ENCODE data around the gene KRT16.
"Not testable (repeated sequence)": the region's sequence is repeated elsewhere in the genome, so short reads cannot be mapped to it uniquely, and the experiment has no call there.

Gene KRT16

DNA sequence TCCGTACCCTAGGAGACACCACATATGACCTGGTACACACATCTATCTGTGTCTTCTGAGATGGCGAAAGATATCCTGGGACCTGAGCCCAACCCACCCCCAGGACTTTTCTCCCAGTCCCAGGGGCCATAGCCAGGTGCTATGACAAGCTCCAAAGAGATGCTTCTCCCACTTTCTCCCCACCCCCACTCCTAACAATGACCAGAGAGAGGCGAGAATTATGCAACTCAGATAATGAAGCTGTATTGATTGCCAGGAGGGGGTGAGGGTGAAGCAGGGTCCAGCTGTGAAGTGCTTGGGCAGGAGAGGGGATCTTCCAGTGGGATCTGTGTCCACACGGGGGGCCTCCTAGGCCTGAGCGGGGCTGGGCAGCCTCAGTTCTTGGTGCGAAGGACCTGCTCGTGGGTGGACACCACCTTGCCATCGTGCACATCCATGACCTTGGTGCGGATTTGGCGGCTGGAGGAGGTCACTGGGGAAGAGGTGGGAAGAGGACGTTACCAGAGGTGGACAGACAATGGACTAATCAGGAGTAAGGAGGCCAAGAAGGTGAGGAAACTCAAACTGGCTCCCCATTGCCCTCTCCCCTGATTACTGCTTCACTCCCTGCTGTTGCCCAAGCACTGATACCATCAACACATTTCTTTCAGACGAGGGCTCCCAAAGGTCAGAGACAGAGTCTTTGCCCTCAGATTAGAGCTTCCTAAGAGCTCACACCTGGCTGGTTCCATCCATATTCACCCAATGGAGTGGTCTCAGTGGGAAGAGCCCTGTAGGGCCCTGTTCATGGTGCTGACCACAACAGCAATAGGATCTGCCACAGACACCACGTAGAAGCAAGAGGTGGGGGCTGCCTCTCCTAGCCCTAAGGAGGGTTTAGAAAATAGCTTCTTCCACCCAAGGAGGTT lies 30.3 kb downstream of the KRT16 start:
- FAIRE-seq: not testable (repeated sequence)

GRCh38 chr17:41581366-41582060 lies 31.1 kb downstream of the KRT16 start:
- FAIRE-seq: no peak

GRCh38 chr17:41580687-41581365 lies 31.7 kb downstream of the KRT16 start:
- no peak for FAIRE-seq

GRCh38 chr17:41580244-41580575 lies 32.4 kb downstream of the KRT16 start:
- no peak for FAIRE-seq

GRCh38 chr17:41579484-41580243 lies 32.9 kb downstream of the KRT16 start:
- no peak for FAIRE-seq

DNA sequence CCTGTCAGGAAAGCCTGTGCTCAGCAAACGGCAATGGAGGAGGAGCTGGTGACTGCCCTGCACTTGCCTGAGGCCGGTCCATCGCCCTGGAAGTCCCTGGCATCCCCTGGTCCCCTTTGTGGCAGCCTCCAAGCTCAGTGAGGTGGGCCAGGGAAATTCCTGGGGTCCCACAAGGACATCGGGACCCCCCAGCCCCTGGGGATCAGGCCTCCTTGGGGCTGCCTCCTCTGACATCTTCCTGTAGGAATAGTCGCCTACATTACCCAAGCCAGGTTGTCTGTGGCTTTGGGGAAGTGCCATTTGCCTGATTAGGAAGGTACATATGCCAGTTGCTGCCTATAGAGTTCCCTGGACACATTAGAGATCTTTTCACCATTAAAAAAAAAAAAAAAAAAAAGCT lies 33.6 kb downstream of the KRT16 start:
- FAIRE-seq: no peak

- no peak for FAIRE-seq
These were observed 34.0 kb downstream of the KRT16 start for GRCh38 chr17:41578538-41578937.

- FAIRE-seq: not testable (repeated sequence)
These were observed 35.8 kb downstream of the KRT16 start for GRCh38 chr17:41576740-41577139.

DNA sequence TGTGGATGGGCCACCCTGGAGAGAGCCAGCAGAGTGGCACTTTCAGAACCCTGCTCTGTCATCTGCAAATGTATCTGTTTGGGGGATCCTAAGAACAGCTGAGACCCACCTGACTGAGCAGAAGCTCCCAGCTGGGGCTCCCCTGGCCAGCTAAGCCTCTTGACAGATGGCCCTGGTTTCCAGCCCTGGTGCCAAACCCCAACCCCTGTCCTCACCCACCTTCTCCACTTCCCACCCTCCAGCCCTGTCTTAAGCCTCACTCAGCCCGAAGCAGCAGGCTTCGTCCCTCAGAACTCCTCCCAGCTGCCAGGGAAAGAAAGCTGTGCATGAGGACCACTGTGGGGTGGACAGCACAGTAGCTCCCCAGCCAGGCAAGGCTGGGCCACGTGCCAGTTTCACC lies 37.2 kb downstream of the KRT16 start:
- FAIRE-seq: no peak

- no peak for FAIRE-seq
These were observed 40.8 kb downstream of the KRT16 start, which contains the start of gene KRT9 for GRCh38 chr17:41571561-41572434. Gene KRT9 (minus strand): TSS chr17:41572059. CDS start chr17:41571992, 67 bp downstream.

GRCh38 chr17:41567317-41567716 lies 45.2 kb downstream of the KRT16 start:
- no peak for FAIRE-seq

DNA sequence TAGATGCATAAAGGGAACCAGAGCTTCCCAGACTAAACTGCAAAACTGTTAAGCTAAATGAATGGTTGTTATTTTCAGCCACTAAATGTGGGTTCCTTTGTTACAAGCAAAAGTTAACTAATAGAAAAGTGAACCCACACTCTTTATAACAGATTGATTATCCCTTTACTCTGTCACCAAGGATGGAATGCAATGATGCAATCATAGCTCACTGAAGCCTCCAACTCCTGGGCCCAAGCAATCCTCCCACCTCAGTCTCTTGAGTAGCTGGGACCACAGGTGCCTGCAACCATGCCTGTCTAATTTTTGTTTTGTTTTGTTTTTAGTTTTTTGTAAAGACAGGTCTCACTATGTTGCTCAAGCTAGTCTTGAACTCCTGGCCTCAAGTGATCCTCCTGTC lies 47.2 kb downstream of the KRT16 start:
- FAIRE-seq: no peak

DNA sequence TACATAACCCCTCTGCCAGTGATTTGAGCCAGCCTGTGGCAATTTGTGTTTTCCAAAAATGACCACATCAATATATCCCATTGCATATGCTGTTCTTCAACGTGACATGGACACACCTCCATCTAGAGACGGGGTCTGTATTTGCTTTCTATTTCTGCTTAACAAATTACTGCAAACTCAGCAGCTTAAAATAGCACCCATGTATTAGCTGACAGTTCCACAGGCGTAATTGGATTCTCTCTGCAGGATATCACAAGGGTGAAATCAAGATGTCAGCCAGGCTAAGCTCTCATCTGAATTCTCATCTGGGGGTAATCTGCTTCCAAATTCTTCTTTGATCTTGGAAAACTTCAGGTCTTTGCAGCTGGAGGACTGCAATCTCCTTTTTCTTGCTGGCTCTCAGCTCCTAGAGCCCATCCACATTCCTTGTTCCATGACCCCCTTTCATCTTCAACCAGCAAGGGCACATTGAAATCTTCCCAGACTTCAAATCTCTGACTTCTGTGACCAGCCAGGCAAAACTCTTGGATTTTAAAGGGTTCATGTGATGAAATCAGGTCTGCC lies 48.9 kb downstream of the KRT16 start:
- FAIRE-seq: no peak

DNA sequence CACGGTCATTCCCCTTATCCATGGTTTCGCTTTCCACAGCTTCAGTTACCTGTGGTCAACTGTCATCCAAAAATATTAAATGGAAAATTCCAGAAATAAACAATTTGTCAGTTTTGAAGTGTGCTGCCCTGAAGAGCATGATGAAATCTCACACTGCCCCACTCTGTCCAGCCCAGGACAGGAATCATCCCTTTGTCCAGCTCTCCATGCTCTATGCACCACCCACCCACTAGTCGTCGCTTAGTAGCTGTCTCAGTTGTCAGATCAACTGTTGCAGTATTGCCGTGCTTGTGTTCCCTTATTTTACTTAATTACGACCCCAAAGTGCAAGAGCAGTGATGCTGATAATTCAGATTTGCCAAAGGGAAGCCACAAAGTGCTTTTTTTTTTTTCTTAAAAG lies 51.0 kb downstream of the KRT16 start:
- no peak for FAIRE-seq
